ENCODE data around the gene TAF11L2.
"Not testable (repeated sequence)": the region's sequence is repeated elsewhere in the genome, so short reads cannot be mapped to it uniquely, and the experiment has no call there.

Gene TAF11L2

DNA sequence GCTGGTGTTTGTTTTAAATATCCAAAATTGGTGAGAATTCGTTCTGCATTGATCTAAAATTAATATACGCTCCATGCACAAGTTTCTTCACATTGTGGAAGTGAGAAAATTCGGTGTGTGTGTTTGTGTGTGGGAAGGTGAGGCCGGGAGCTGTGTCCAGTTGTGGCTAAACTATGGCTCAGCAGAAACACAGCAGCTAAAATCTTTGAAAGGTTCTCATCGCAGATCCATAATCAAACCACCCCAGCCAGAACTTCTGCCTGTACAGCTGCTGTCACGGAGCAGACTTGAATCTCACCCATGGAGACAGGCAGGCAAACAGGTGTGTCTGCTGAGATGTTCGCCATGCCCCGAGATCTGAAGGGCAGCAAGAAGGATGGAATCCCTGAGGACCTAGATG lies at the start of gene TAF11L2:
TSS of gene TAF11L2 (plus strand) at position 301 of the 400 bp plus-strand sequence.
- DNase-seq (ENCODE audit: low read depth in 1 of 2, low spot score in 1 of 2): not testable (repeated sequence)

DNA sequence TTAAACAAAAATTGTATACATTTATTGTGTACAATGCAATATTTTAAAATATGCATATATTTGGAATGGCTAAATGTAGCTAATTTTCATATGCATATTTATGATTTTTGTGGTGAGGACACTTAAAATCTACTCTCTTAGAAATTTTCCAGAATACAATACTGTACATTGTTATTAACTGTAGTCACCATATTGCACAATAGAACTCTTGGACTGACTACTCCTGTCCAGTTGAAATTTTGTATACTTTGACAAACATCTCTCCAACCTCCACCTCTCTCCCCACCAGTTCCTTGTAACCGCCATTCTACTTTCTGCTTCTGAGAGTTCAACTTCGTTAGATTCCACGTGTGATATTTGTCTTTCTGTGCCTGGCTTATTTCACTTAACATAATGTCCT lies 49.2 kb upstream of the TAF11L2 start:
- no peak for DNase-seq (ENCODE audit: low read depth in 1 of 2, low spot score in 1 of 2)

DNA sequence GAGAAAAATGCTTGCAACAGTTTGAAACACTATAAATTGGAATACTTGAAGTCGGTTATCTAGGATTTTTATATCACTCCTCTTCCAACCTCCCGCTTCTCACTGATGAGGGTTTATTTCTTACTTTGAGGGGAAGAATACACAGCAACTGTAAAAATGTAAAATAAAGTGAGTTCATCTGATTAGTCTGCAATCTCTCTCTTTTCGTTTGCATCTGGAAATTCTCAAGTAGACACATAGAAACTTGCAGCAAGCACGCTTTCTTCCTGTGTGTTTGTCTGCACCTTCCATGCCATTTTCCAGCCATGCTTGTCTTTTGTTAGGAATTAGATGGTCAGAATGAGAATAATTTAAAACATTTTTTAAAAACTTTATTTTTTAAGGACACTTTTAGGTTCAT lies 45.1 kb upstream of the TAF11L2 start:
- no peak for DNase-seq (ENCODE audit: low read depth in 1 of 2, low spot score in 1 of 2)

DNA sequence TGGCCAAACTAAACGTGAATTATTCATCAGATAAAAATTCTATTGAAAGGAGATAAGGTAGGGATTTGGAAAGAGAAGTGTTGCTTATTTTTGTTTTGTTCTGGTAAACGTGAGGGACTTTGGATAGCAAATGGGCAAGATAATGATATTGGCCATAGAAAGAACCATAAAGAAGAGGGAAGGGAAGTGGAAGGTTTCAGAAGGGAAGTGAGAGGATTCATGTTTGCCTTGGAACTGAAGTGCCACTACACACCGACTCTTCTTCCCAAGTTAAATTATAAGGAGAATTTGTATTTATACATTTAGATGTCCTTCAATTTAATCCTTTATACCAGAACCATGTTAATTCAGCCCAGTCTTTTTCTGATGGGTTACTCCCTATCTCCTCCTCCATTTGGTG lies 42.1 kb upstream of the TAF11L2 start:
- DNase-seq (ENCODE audit: low read depth in 1 of 2, low spot score in 1 of 2): no peak

DNA sequence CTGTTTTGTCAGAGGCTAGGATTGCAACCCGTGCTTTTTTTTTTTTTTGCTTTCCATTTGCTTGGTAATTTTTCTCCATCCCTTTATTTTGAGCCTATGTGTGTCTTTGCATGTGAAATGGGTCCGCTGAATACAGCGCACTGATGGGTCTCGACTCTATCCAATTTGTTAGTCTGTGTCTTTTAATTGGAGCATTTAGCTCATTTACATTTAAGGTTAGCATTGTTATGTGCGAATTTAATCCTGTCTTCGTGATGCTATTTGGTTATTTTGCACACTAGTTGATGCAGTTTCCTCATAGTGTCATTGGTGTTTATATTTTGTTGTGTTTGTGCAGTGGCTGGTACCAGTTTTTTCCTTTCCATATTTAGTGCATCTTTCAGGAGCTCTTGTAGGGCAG lies 36.2 kb upstream of the TAF11L2 start:
- DNase-seq (ENCODE audit: low read depth in 1 of 2, low spot score in 1 of 2): no peak

DNA sequence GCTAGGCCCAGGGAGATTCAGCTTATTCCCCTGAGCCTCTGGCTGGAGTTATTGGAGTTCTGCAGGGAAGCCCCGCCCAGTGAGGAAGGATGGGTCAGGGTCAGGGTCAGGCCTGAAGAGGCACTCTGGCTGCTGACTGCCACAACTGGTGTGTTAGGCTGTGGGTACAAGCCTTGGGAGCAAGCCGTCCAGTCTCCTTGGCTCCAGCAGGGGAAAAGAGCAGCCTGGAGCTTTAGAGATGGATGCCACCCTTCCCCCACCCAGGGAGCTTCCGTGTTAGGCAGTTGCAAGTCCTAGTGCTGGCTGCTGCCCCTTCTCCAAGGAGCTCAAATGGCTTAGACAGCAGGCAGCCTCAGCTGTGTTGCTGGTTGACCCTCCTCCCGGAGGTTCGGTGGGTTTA lies 34.4 kb upstream of the TAF11L2 start:
- no peak for DNase-seq (ENCODE audit: low read depth in 1 of 2, low spot score in 1 of 2)

DNA sequence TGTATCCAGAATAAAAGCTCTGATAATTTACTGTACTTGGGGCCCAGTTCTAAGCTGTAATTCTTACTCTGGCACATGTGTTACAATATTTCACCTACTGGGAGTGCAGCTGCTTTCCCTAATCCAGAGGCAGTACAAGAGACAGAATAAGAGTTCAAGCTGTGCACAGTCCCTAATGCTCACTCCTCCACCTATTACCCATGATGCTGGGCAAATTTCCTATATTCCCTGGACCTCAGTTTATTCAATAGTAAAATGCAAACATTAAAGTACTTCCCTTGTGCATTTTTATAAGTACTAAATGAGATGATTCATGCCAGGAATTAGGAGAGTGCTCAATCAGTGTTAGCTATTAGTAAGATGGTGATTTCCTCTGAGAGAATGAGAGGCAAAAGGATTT lies 28.0 kb upstream of the TAF11L2 start:
- DNase-seq (ENCODE audit: low read depth in 1 of 2, low spot score in 1 of 2): no peak

GRCh38 chr5:17475064-17475463 lies 23.0 kb upstream of the TAF11L2 start:
- not testable (repeated sequence) for DNase-seq (ENCODE audit: low read depth in 1 of 2, low spot score in 1 of 2)

DNA sequence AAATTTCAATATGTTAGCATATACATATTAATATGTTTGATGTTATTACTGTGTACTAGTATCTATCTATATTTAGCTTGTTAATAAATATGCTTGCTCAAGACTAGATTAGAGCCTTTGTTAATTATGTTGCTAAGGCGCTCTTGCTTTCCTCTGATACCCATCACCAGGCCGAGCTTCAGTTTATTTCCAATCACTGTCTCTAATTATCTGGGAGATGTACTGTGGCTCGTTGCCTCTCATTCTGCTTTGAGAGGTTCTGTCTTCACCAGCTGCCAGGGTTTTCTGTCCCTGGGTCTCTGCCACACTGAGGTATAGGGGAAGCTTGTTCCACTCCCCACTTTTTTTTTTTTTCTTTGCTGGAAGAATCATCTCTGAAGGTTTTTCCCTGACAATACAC lies 21.0 kb upstream of the TAF11L2 start:
- DNase-seq (ENCODE audit: low read depth in 1 of 2, low spot score in 1 of 2): no peak

- DNase-seq (ENCODE audit: low read depth in 1 of 2, low spot score in 1 of 2): no peak
Measured at GRCh38 chr5:17477573-17478265, 20.3 kb upstream of the TAF11L2 start.

DNA sequence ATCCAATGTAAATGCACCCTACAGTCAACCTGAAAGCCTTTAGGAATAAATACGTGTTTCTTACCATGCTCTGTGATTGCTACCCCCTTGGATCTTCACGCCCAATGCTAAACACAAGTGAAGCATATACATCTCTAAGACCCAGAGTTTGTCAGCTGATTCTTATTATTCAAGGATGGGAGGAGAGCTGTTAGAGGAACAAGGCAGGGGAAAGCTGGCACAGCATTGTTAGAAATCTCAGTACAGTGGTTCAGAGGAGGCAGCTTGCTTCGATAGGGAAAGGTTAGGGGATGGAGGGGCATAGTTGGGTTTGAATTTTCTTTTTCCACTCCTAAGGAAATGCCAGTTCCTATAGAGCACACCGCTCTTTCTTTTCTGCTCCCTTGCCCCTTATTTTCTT lies 16.7 kb upstream of the TAF11L2 start:
- DNase-seq (ENCODE audit: low read depth in 1 of 2, low spot score in 1 of 2): no peak

GRCh38 chr5:17482790-17483189 lies 15.2 kb upstream of the TAF11L2 start:
- no peak for DNase-seq (ENCODE audit: low read depth in 1 of 2, low spot score in 1 of 2)

- not testable (repeated sequence) for DNase-seq (ENCODE audit: low read depth in 1 of 2, low spot score in 1 of 2)
Measured at GRCh38 chr5:17486464-17487173, 11.4 kb upstream of the TAF11L2 start.

DNA sequence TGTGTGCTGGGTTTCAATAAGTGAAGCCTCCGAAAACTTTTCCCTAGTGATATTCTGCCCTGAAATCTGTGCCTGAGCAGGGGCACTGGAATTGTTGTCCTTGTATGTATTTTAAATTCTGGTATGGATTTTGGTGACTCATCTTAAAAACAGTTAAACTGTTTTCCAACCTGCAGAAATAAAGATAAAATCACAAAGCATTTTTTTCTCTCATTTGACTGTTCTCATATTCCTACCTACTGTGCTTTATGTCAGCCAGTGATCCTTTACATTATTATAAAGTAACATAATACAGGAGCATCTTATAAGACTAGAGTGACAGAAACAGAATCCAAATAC lies 10.9 kb upstream of the TAF11L2 start:
- DNase-seq (ENCODE audit: low read depth in 1 of 2, low spot score in 1 of 2): no peak

DNA sequence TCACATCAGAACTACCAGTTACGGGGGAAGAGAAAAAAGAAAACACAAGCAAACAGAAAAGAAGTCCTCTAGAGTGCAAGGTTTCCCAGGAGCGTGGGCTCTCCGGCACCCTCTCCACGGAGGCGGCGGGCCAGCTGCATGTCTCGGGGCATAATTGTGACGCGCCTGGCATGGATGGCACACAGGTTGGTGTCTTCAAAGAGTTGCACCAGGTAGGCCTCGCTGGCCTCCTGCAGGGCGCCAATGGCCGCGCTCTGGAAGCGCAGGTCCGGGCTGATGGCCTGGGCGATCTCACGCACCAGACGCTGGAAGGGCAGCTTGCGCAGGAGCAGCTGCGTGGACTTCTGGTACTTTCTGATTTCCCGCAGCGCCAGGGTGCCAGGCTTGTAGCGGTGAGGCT lies 6.8 kb upstream of the TAF11L2 start:
- DNase-seq (ENCODE audit: low read depth in 1 of 2, low spot score in 1 of 2): not testable (repeated sequence)

DNA sequence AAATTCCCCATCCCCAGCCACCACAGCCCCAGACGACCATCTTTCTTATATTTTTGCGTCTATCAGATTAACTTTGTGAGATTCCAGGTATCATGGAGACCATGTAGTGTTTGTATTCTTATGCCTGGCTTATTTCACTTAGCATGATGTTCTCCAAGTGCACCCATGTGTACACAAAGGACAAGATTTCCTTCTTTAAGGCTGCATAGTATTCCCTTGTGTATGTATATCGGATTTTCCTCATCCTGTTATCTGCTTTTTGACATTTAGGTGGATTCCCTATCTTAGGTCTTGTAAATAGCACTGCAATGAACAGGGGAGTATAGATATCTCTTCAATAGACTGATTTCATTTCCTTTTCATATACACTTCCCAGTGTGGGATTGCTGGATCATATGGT lies 5.3 kb upstream of the TAF11L2 start:
- no peak for DNase-seq (ENCODE audit: low read depth in 1 of 2, low spot score in 1 of 2)

DNA sequence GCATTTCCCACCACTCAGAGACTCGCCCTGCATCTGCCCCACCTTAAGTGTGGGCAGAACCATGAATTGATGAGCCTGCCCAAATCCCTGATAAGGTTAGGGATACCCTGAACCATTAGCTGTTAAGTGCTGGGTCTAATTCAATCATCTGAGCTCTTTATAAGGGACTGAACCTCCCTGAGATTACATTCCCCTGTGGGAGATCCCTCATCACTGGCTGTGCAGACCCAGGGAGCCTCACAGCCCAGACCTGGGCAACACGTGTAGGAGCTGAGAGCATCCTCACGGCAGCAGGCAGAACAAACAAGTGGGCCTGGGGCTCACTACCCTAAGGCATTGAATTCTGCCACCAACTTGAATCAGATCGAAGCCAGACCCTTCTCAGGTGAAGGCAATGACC lies 585 bp upstream of the TAF11L2 start:
- DNase-seq (ENCODE audit: low read depth in 1 of 2, low spot score in 1 of 2): no peak

GRCh38 chr5:17511775-17512325 lies 13.8 kb downstream of the TAF11L2 start:
- no peak for DNase-seq (ENCODE audit: low read depth in 1 of 2, low spot score in 1 of 2)

GRCh38 chr5:17517526-17517925 lies 19.5 kb downstream of the TAF11L2 start:
- DNase-seq (ENCODE audit: low read depth in 1 of 2, low spot score in 1 of 2): not testable (repeated sequence)

- not testable (repeated sequence) for DNase-seq (ENCODE audit: low read depth in 1 of 2, low spot score in 1 of 2)
Measured at GRCh38 chr5:17518067-17518466, 20.0 kb downstream of the TAF11L2 start, which contains the start of gene TAF11L3. Gene TAF11L3, plus strand, starts transcription at chr5:17518367.

DNA sequence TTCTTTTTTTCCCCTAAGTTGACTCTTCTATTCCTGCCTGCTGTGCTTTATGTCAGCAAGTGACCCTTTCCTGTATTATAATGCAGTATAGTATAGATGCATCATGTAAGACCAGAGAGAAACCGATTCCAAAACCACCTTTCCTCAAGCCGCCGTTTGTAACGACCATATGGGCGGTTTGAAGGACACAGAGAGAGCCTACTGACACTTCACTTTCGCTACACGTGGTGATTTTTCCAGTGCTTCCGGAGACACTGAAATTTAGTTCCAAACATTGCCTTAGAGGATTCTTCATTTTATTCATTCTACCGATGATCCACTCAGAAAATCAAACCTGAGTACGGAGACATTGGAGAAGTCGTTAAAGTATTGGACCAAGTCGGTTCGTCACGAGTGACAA lies 21.5 kb downstream of the TAF11L2 start:
- not testable (repeated sequence) for DNase-seq (ENCODE audit: low read depth in 1 of 2, low spot score in 1 of 2)

GRCh38 chr5:17521501-17521900 lies 23.5 kb downstream of the TAF11L2 start, which contains the start of gene TAF11L4:
Gene TAF11L4, plus strand, starts transcription at chr5:17521801.
- DNase-seq (ENCODE audit: low read depth in 1 of 2, low spot score in 1 of 2): not testable (repeated sequence)
